Neutrophil (primary cell): ENCODE results near the gene DNTTIP2.

ENCODE experiments used
- H3K27ac ChIP-seq: fragments of 200-600 bp; sonication (generic); 2 replicates; pipeline ENCODE4 v1.5.1; 2016; ENCODE audit warnings: mild to moderate bottlenecking, moderate library complexity
- H3K27me3 ChIP-seq: fragments of 200-600 bp; sonication (generic); 2 replicates; pipeline ENCODE4 v1.6.0; 2016; ENCODE audit warnings: mild to moderate bottlenecking
- H3K36me3 ChIP-seq: fragments of 200-600 bp; sonication (generic); 2 replicates; pipeline ENCODE4 v1.5.1; 2017
- H3K4me1 ChIP-seq, 2 experiments: fragments of 200-600 bp in 1 of 2; sonication (generic) in 1 of 2; 1 replicate in 1 of 2; 2 replicates in 1 of 2; pipeline versions ENCODE4 v1.5.1 to v1.6.1; 2013 to 2016; ENCODE audit warnings: low read depth in 1 of 2, low read length in 1 of 2, mild to moderate bottlenecking in 1 of 2, moderate library complexity in 1 of 2; ENCODE audit not compliant: control insufficient read depth in 1 of 2, insufficient read depth in 1 of 2
- H3K4me3 ChIP-seq, 2 experiments: fragments of 200-600 bp in 1 of 2; sonication (generic) in 1 of 2; 1 replicate in 1 of 2; 2 replicates in 1 of 2; pipeline ENCODE4 v1.5.1; 2013 to 2016; ENCODE audit warnings: low read depth in 1 of 2, low read length in 1 of 2, mild to moderate bottlenecking in 1 of 2, moderate library complexity in 1 of 2
- H3K9me3 ChIP-seq: fragments of 200-600 bp; sonication (generic); 2 replicates; pipeline ENCODE4 v1.5.1; 2016
- TF ChIP-seq, protein P1 (sequence below): fragments of 200-600 bp; sonication (generic); IDR thresholded peaks from 2 replicates; pipeline ENCODE4 v1.5.1; 2016; ENCODE audit warnings: antibody characterized with exemption

The DNTTIP2 gene

DNA sequence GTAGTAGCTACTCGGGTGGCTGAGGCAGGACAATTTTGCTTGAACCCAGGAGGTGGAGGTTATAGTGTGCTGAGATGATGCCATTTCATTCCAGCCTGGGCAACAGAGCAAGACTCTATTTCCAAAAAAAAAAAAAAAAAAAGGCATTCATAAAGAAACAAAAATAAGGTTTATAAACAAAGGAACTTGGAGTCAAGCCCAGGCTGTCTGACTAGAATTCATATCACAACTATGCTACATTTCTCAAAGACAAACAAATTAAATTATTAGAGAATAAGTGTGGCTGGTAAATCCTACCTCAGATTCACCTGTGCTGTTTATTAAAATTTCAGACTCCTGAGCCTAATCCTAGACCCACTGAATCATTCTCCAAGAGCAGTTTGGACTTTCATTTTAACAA lies 26.0 kb upstream of the DNTTIP2 start:
- H3K36me3 ChIP-seq: no peaks in the 10 kb centered on the region
- H3K4me1 ChIP-seq: peaks cover 58 to 61% of the 10 kb centered on the region in 2 experiments
- H3K27ac ChIP-seq: peak overlapping the region; percentile 77

DNA sequence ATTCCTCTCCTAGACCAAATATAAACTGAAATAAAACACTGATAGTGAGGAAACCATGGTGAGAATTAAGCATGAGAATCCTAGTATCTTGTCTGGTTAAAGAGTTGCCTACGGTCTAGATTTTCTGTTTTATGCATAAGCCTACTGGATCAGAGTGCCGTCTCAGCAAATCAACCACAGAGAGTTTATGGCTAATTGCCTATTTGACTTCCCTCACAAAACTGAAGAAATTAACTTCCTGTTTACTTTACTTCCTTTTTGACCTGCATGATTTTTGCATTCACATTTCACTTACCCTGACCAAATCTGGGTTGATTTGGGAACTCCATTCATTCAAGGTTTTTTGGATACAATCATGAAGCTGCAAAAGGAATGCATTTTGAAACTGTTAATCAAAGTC lies 25.2 kb upstream of the DNTTIP2 start:
- peaks cover under 1% of the 10 kb centered on the region for H3K36me3 ChIP-seq
- H3K27me3 ChIP-seq: no peaks in the 10 kb centered on the region
- H3K4me3 ChIP-seq: peak overlapping the region in 1 of 2 experiments; percentile 1
- TF ChIP-seq, protein P1, sequence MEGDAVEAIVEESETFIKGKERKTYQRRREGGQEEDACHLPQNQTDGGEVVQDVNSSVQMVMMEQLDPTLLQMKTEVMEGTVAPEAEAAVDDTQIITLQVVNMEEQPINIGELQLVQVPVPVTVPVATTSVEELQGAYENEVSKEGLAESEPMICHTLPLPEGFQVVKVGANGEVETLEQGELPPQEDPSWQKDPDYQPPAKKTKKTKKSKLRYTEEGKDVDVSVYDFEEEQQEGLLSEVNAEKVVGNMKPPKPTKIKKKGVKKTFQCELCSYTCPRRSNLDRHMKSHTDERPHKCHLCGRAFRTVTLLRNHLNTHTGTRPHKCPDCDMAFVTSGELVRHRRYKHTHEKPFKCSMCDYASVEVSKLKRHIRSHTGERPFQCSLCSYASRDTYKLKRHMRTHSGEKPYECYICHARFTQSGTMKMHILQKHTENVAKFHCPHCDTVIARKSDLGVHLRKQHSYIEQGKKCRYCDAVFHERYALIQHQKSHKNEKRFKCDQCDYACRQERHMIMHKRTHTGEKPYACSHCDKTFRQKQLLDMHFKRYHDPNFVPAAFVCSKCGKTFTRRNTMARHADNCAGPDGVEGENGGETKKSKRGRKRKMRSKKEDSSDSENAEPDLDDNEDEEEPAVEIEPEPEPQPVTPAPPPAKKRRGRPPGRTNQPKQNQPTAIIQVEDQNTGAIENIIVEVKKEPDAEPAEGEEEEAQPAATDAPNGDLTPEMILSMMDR: no peak
- H3K9me3 ChIP-seq: no peaks in the 10 kb centered on the region
- H3K4me1 ChIP-seq: peaks cover 57 to 62% of the 10 kb centered on the region in 2 experiments
- peak overlapping the region; percentile 77 for H3K27ac ChIP-seq

More for the DNA sequence above, 26.0 kb upstream of the DNTTIP2 start:
- no peaks in the 10 kb centered on the region for H3K9me3 ChIP-seq
- TF ChIP-seq, protein P1: no peak
- H3K27me3 ChIP-seq: no peaks in the 10 kb centered on the region
- peak overlapping the region in 1 of 2 experiments; percentile 1 for H3K4me3 ChIP-seq

DNA sequence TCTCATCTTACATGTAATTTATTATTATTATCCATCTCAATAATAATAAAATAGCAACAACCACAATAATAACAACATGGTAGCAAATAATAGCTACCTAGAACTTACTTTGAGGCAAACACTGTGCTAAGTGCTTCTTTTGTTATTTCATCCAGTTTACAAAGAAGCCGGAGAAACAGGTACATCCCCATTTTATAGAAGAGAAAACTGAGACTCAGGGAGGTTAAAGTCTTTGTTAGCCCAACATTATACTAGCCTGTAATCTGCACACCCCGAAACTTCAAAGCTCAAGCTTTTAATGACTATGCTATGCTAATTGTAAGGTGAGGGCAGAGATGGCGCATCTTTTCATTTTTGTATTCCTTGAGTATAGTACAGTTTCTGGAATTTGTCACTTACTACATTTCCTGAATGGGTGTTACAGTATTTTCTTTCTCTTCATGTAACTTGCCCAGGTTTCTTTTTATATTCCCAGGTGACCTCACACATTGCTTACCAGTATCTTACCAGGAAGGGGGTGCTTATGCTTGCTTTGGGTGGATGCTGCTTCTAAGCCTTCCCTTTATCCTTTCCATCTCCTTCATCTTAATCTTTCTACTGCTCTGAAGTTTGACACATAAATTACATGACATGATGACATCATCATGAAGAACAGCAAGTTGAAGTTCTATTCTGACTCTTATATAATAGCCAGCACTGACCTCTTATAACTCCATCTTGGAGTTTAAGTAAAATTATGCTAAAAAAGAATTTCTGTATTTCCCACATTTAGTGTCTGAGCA lies 21.9 kb upstream of the DNTTIP2 start:
- Histone ChIP-seq H3K27ac (no peak overlapping the region), H3K27me3 (no peaks in the 10 kb centered on the region), H3K36me3 (peaks cover 28% of the 10 kb centered on the region), H3K9me3 (no peaks in the 10 kb centered on the region), H3K4me1 (peaks cover 30 to 34% of the 10 kb centered on the region in 2 experiments), H3K4me3 (no peak overlapping the region)
- TF ChIP-seq, protein P1: no peak

DNA sequence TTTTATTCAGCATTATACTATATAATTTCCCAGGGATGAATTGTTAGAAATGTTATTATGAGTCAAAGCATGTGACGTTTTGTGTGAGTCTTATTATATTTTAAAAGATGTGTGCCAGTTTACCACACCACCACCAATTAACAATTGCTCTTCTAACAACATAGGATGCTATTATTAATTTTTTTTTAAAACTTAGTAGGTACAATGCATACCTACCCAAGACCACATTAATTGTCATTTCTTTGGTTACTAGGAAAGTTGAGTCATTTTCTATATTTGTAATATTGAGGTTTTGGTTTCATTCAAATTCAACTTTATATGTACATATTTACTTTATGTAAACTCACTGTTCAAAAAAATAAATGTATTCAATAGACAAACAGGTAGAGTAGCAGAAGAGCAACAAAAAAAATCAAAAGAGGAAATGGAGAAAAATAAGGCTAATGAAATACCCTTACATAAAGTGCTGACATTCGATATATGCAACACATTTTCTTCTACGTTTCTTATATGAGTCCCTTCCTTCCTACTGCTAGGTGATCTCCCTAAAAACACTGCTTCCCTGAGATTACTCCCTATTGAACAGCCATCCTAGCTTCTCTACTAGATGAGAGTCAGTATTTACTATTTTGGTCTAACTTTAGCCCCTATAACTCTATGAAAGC lies 20.7 kb upstream of the DNTTIP2 start:
- Histone ChIP-seq H3K36me3 (peaks cover 38% of the 10 kb centered on the region), H3K4me3 (no peak overlapping the region), H3K27ac (peak overlapping the region; percentile 49), H3K4me1 (peaks cover 18 to 21% of the 10 kb centered on the region in 2 experiments), H3K27me3 (no peaks in the 10 kb centered on the region), H3K9me3 (no peaks in the 10 kb centered on the region)
- TF ChIP-seq, protein P1: no peak

GRCh38 chr1:93888900-93889299 lies 9.9 kb upstream of the DNTTIP2 start:
- H3K4me1 ChIP-seq: no peaks in the 10 kb centered on the region
- TF ChIP-seq, protein P1: no peak
- no peak overlapping the region for H3K27ac ChIP-seq
- no peaks in the 10 kb centered on the region for H3K9me3 ChIP-seq
- H3K36me3 ChIP-seq: peaks cover 56% of the 10 kb centered on the region
- H3K27me3 ChIP-seq: no peaks in the 10 kb centered on the region
- H3K4me3 ChIP-seq: no peak overlapping the region
